Measurements from ENCODE around the gene OR5H15.
"Not testable (repeated sequence)": the region's sequence is repeated elsewhere in the genome, so short reads cannot be mapped to it uniquely, and the experiment has no call there.

The OR5H15 gene

DNA sequence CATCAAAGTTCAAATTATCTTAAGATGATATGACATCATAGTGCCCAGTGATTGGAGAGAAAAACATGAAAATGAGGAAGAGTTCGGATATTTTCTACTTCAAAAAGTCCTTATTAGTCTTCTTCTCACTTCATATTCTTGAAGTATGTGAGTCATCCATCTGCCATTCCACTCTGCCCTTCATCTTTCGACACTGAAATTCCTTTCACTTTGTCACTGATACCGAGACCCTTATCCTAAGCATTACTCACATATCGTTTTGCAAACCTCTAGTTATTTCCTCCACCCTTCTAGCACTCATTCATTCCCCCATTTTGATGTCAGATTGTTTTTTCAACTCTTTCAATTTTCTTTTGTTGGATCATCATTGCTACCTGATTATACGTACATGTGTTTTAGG is 15.3 kb upstream of the OR5H15 start:
- DNase-seq (ENCODE audit: low spot score), result no peak
- H3K27ac ChIP-seq, result no peak overlapping the region
- H3K4me3 ChIP-seq, result no peak overlapping the region
- TF ChIP-seq, protein P1, sequence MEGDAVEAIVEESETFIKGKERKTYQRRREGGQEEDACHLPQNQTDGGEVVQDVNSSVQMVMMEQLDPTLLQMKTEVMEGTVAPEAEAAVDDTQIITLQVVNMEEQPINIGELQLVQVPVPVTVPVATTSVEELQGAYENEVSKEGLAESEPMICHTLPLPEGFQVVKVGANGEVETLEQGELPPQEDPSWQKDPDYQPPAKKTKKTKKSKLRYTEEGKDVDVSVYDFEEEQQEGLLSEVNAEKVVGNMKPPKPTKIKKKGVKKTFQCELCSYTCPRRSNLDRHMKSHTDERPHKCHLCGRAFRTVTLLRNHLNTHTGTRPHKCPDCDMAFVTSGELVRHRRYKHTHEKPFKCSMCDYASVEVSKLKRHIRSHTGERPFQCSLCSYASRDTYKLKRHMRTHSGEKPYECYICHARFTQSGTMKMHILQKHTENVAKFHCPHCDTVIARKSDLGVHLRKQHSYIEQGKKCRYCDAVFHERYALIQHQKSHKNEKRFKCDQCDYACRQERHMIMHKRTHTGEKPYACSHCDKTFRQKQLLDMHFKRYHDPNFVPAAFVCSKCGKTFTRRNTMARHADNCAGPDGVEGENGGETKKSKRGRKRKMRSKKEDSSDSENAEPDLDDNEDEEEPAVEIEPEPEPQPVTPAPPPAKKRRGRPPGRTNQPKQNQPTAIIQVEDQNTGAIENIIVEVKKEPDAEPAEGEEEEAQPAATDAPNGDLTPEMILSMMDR (IDR thresholded peaks at IDR 0.05), result no peak

DNA sequence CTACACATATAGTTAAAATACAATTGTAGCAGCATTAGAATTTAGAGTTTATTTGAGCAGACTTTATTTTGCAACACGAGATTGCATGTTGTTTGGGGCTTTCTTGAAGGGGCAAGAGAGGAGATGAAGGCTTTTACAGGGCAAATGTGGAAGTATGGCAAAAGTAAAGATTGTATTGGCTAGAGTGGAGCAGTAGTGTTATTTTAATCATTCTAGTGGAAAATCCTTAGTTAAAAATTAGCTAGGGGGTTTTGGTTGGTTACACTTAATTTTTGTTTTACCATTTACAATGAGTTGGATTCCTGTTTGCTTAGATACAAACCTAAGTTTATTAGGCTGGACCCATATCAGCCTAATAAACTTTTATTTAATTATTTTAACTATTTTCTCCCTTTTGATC is 4.6 kb downstream of the OR5H15 start:
- Histone ChIP-seq H3K27ac (no peak overlapping the region), H3K4me3 (no peak overlapping the region)
- no peak for DNase-seq (ENCODE audit: low spot score)
- TF ChIP-seq, protein P1 (IDR thresholded peaks at IDR 0.05), result no peak

DNA sequence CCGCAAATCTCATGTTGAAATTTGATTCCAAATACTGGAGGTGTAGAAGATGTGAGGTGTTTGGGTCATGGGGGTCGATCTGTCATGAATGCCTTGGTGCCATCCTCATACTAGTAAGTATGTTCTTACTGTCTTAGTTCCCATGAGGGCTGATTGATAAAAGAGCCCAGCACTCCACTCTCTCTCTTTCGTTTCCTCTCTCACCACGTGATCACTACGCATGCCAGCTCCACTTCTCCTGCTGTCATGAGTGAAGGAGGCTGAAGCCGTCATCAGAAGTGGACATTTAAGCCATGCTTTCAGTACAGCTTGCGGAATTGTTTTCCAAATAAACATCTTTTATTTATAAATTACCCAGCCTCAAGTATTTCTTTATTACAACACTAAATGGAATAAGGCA is 6.1 kb downstream of the OR5H15 start:
- TF ChIP-seq, protein P1 (IDR thresholded peaks at IDR 0.05), result no peak
- Histone ChIP-seq H3K4me3 (no peak overlapping the region), H3K27ac (no peak overlapping the region)
- DNase-seq (ENCODE audit: low spot score), result no peak

DNA sequence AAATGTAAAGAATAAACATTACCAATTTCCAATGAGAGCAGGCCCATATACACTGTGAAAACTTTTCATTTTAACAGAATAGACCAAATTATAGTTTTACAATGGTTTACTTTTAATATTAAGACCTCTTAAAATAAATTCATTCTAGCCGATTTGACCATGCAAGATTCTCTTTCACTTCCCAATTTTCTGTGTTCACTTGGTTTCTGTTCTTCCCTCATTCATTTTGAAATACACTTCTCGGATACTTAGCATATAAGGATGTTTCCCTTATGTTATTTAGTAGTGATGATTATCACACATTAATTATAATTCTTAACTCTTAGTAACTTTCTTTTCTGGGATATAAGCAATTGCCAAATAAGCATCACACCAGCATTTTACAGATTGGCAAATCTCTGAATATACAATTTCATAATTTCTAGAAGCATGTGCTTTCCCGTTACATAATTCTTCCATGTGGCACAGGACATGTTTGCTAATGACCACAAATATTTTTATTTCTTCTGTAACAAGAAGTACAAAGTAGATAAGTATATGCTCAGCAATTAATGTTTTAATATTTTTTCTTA is 13.9 kb downstream of the OR5H15 start:
- DNase-seq (ENCODE audit: low spot score), result no peak
- Histone ChIP-seq H3K27ac (no peak overlapping the region), H3K4me3 (no peak overlapping the region)
- TF ChIP-seq, protein P1 (IDR thresholded peaks at IDR 0.05), result no peak

DNA sequence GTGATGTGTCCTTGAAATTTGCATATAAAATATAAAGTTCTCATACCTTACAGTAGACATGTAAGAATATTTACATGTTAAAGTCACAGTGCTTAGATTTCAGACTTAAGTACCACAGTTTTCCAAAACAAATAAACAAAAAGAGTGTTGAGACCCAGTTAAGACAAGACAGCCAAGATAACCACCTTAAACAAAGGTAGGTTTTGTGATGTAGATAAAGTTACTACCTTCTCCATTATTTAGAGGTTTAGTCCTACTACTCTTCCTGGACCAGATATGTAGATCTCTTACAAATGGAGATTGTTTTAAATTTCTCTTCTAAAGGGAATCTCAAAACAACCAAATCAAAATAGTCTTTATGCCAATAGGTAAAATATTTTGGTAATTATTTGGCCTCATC is 15.7 kb downstream of the OR5H15 start:
- TF ChIP-seq, protein P1 (IDR thresholded peaks at IDR 0.05), result no peak
- no peak for DNase-seq (ENCODE audit: low spot score)
- H3K27ac ChIP-seq, result no peak overlapping the region
- no peak overlapping the region for H3K4me3 ChIP-seq

DNA sequence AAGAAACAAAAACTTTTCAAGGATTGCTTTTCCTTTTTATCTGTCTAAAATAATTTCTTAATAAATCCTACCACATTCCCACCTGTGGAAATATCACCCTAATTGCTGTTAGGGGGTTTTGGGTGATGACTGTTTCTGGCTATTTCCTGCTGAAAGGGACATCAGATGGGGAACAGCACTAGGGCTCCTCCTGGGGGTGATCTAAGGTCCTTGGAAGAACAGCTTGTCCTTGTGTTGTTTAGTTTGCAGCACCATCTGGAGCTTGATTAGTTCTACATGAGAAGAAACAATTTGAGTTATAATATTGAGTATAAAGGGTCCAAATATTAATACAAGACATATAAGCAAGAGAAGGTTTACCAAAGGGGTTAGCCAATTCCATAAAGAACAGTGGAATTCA is 18.7 kb downstream of the OR5H15 start:
- DNase-seq (ENCODE audit: low spot score), result no peak
- TF ChIP-seq, protein P1 (IDR thresholded peaks at IDR 0.05), result no peak
- no peak overlapping the region for H3K4me3 ChIP-seq
- H3K27ac ChIP-seq, result no peak overlapping the region

DNA sequence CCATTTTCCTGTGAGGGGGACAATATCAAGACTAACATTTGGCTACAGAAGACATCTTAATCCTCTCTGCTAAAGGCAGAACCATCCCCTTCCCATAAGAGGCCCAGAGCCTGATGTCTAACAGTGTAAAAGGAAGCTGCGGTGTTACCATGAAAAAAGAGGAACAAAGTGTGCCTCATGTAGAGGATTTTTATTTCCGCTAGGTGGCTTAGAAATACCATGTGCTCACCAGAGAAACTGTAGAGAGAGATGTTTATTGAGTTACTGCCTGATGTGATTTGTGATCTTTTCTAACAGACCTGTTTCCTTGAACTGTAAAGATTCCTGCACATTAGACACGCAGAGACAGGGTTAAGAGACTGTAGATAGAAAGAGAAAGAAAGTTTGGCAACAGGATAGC is 22.0 kb downstream of the OR5H15 start:
- Histone ChIP-seq H3K4me3 (no peak overlapping the region), H3K27ac (no peak overlapping the region)
- no peak for DNase-seq (ENCODE audit: low spot score)
- TF ChIP-seq, protein P1 (IDR thresholded peaks at IDR 0.05), result no peak

DNA sequence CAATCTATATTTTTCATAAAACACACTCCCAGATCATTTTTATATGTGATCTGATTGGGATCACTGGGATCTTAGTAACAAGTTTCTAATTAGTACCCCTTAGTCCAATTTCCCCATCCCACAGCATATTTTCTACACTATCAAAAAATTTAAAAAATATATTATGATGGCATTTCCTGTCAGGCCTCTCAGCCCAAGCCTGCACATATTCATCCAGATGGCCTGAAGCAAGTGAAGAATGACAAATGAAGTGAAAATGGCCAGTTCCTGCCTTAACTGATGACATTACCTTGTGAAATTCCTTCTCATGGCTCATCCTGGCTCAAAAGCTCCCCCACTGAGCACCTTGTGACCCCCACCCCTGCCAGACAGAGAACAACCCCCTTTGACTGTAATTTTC is 24.4 kb downstream of the OR5H15 start:
- not testable (repeated sequence) for H3K27ac ChIP-seq, H3K4me3 ChIP-seq

DNA sequence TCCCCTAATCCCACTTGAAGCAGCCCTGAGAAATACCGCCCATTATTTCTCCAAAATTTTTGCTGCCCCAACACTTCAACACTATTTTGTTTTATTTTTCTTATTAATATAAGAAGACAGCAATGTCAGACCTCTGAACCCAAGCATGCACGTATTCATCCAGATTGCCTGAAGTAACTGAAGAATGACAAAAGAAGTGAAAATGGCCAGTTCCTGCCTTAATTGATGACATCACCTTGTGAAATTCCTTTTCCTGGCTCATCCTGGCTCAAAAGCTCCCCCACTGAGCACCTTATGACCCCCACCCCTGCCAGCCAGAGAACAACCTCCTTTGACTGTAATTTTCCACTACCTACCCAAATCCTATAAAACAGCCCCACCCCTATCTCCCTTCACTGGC is 29.8 kb downstream of the OR5H15 start:
- H3K4me3 ChIP-seq; DNase-seq (ENCODE audit: low spot score); H3K27ac ChIP-seq: not testable (repeated sequence)

More for the DNA sequence above, 24.4 kb downstream of the OR5H15 start:
- not testable (repeated sequence) for DNase-seq (ENCODE audit: low spot score)
